Ovary (tissue), 3 donors: ENCODE data around the gene CRY2.

ENCODE experiments used
- EP300 ChIP-seq: sonication (generic); formaldehyde crosslinking; IDR thresholded peaks from one replicate; pipeline ENCODE4 v1.6.1; 2017; ENCODE audit warnings: antibody characterized with exemption
- POLR2A ChIP-seq: fragments of 450-650 bp; IDR thresholded peaks from one replicate; pipeline ENCODE4 v1.6.1; 2017; ENCODE audit warnings: antibody characterized with exemption, mild to moderate bottlenecking, moderate library complexity
- TF ChIP-seq, protein P1 (sequence below), 3 donors: fragments of 450-650 bp in 2 of 3; fragments of 200-600 bp in 1 of 3; IDR thresholded peaks; one replicate each; pipeline versions ENCODE4 v1.5.1 to v1.8.0; 2016 to 2022; ENCODE audit warnings: antibody characterized with exemption in 3 of 3, mild to moderate bottlenecking in 1 of 3
- donor health status: DM: no; HTN: no; CAD: no.

GRCh38 chr11:45818961-45819605, 28.2 kb upstream of the CRY2 start:
- TF ChIP-seq, protein P1, sequence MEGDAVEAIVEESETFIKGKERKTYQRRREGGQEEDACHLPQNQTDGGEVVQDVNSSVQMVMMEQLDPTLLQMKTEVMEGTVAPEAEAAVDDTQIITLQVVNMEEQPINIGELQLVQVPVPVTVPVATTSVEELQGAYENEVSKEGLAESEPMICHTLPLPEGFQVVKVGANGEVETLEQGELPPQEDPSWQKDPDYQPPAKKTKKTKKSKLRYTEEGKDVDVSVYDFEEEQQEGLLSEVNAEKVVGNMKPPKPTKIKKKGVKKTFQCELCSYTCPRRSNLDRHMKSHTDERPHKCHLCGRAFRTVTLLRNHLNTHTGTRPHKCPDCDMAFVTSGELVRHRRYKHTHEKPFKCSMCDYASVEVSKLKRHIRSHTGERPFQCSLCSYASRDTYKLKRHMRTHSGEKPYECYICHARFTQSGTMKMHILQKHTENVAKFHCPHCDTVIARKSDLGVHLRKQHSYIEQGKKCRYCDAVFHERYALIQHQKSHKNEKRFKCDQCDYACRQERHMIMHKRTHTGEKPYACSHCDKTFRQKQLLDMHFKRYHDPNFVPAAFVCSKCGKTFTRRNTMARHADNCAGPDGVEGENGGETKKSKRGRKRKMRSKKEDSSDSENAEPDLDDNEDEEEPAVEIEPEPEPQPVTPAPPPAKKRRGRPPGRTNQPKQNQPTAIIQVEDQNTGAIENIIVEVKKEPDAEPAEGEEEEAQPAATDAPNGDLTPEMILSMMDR (IDR thresholded peaks at IDR 0.05) = no peak
- TF ChIP-seq EP300 (no peak), POLR2A (no peak)
